Activated CD8-positive, alpha-beta T cell treated with anti-CD3 and anti-CD28 coated beads for 36 hours (primary cell): Measurements from ENCODE around the gene SMIM10. TPM values are rescaled to one million over a fixed set of nuclear protein-coding genes. Genes with fewer than 3 reads are reported as not detected.
"Not testable (repeated sequence)": the region's sequence is repeated elsewhere in the genome, so short reads cannot be mapped to it uniquely, and the experiment has no call there.

Experiments used
- ATAC-seq: fragments of 200-7000 bp; cut with Tn5 transposase; one replicate; pipeline ENCODE4 v1.10.0; 2021; ENCODE audit warnings: mild to moderate bottlenecking, moderate library complexity
- CTCF ChIA-PET: fragments of 350-600 bp; sonication (Branson Sonifier 250); formaldehyde crosslinking; loops from one replicate; lab custom pipeline; 2021; ENCODE audit warnings: antibody characterized with exemption; lab: Charles Lee
- POLR2A ChIA-PET: fragments of 350-600 bp; sonication (Branson Sonifier 250); formaldehyde crosslinking; loops from one replicate; lab custom pipeline; 2021; ENCODE audit warnings: antibody characterized with exemption; lab: Charles Lee
- DNase-seq: peaks from one replicate; pipeline ENCODE4 v3.0.0-alpha.2; 2020
- H3K27ac Mint-ChIP-seq: one replicate; pipeline ENCODE4 v1.8.0; 2021; ENCODE audit warnings: mild to moderate bottlenecking, mixed read lengths
- H3K27me3 Mint-ChIP-seq: one replicate; pipeline ENCODE4 v1.8.0; 2021; ENCODE audit warnings: mixed read lengths
- H3K36me3 Mint-ChIP-seq: one replicate; pipeline ENCODE4 v1.8.0; 2021; ENCODE audit warnings: low read depth, mixed read lengths
- H3K4me1 Mint-ChIP-seq: one replicate; pipeline ENCODE4 v1.8.0; 2021; ENCODE audit warnings: low read depth, mixed read lengths
- H3K4me3 Mint-ChIP-seq: one replicate; pipeline ENCODE4 v1.8.0; 2021; ENCODE audit warnings: mild to moderate bottlenecking, moderate library complexity, mixed read lengths
- H3K9me3 Mint-ChIP-seq: one replicate; pipeline ENCODE4 v1.8.0; 2021; ENCODE audit warnings: mixed read lengths
- intact Hi-C: fragments of 100-400 bp; cut with micrococcal nuclease; formaldehyde crosslinking; loops from one replicate; pipeline ENCODE4 v1.10.0; 2022
- total RNA-seq, 2 experiments: library from RNA; stranded (reverse); gene quantifications; one replicate each; pipeline ENCODE4 v1.2.3, GENCODE V29; 2021

SMIM10 gene
- total RNA-seq, 2 experiments from 2014 or later, result 1.7 to 2.1 TPM

DNA sequence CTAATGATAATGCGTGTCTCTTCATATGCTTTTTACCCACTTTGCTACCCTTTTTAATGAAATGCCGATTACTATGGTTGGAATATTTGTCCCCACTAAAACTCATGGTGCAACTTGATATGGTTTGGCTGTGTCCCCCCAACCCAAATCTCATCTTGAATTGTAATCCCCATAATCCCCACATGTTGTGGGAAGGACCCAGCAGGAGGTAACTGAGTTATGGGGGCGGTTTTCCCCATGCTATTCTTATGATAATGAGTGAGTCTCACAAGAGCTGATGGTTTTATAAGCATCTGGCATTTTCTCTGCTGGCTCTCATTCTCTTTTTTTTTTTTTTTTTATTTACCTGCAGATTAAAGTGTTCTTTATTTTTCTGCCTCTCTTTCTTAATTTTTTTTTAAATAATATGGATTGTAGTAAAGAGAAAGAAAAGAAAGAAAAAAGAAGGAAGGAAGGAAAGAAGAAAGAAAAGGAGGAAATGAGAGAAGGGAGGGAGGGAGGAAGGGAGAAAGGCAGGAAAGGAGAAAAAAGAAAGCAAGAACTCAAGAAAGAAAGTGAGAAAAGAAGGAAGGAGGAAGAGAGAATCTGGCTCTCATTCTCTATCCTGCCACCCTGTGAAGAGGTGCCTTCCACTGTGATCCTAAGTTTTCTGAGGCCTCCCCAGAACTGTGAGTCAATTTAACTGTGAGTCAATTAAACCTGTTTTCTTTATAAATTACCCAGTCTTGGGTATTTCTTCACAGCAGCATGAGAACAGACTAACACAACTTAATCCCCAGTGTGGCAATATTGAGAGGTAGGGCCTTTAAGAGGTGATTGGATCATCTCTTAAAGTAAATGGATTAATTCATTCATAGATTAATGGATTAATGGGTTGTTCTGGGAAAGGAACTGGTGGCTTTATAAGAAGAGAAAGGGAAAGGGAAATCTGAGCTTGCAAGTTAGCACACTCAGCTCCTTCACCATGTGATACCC lies 50.6 kb downstream of the SMIM10 start:
- H3K27me3 Mint-ChIP-seq, H3K36me3 Mint-ChIP-seq: not testable (repeated sequence)

More for the DNA sequence above, 50.6 kb downstream of the SMIM10 start:
- H3K9me3 Mint-ChIP-seq, DNase-seq, intact Hi-C loops, POLR2A ChIA-PET, ATAC-seq, H3K4me1 Mint-ChIP-seq, CTCF ChIA-PET, H3K27ac Mint-ChIP-seq, H3K4me3 Mint-ChIP-seq: not testable (repeated sequence)

Other genes with a start within 250 kb of the SMIM10 start
- gene PABIR2, start 193.8 kb upstream of the SMIM10 start, total RNA-seq, result 10 to 100 TPM; 44.3 to 48.1 TPM
- gene MOSPD1, start 75.7 kb upstream of the SMIM10 start, total RNA-seq, result 10 to 100 TPM; 10.0 to 11.1 TPM
- 1 to 10 TPM; 1.5 TPM for gene RTL8B, start 31.6 kb downstream of the SMIM10 start, total RNA-seq
- 10 to 100 TPM; 26.9 to 28.6 TPM for gene RTL8C, start 41.4 kb downstream of the SMIM10 start, total RNA-seq
- gene RTL8A, start 61.1 kb downstream of the SMIM10 start, total RNA-seq, result 1 to 10 TPM; 8.6 to 8.8 TPM
- gene SMIM10L2B, start 107.7 kb downstream of the SMIM10 start, total RNA-seq, result under 1 TPM in 1 of 2 experiments, not detected in 1; 0.22 TPM
- gene ETDB, start 129.5 kb downstream of the SMIM10 start, total RNA-seq, result not detected
- gene CT55, start 180.4 kb downstream of the SMIM10 start, total RNA-seq, result not detected